GM19468 (cell line): ENCODE results near the gene PID1.

Experiments used
- ATAC-seq: cut with Tn5 transposase; IDR thresholded peaks from one replicate; pipeline ENCODE4 v1.9.1; 2021; ENCODE audit warnings: mild to moderate bottlenecking, moderate library complexity, moderate number of reproducible peaks; ENCODE audit not compliant: unreplicated experiment; ENCODE audit errors: extremely low read depth

PID1 gene

DNA sequence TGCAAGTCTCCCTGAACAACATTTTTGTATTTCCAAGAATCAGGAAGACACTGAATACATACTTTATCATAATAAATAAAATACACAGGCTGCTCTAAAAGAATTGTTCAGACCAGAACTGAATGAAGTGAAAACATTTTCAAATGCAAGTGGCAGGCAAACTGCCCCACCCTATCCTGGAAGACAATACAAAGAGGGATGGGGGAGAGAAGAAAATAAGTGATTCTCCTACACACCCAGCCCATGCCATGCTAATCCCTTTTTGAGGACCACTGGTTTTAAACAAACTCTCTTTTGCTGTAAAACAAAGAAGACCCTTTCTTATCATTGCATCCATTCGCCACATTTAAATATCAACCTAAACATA is 95.6 kb downstream of the PID1 start:
- ATAC-seq: no peak

GRCh38 chr2:229174794-229175496 is 96.1 kb downstream of the PID1 start:
- no peak for ATAC-seq

- no peak for ATAC-seq
Measured at GRCh38 chr2:229173825-229174359, 97.2 kb downstream of the PID1 start.

- no peak for ATAC-seq
Measured at GRCh38 chr2:229170916-229171315, 100.2 kb downstream of the PID1 start.

DNA sequence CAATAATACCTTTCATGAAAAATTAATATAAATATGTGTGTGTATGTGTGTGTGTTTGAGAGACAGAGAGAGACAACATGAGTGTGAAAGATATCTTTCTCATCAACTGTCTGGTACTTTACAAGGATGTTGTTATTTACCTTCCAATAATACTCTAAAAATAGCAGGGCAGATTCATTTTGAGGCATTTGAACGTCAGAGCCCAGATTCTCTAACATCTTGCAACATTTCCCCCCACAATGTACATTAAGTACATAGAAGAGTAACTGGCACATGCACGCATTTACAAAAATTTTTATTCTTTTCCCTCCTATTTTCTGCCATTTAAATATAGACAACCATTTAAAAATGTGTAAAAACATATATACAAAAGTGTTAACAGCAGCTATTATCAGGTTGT is 100.9 kb downstream of the PID1 start:
- no peak for ATAC-seq

GRCh38 chr2:229169751-229170150 is 101.3 kb downstream of the PID1 start:
- ATAC-seq: no peak

DNA sequence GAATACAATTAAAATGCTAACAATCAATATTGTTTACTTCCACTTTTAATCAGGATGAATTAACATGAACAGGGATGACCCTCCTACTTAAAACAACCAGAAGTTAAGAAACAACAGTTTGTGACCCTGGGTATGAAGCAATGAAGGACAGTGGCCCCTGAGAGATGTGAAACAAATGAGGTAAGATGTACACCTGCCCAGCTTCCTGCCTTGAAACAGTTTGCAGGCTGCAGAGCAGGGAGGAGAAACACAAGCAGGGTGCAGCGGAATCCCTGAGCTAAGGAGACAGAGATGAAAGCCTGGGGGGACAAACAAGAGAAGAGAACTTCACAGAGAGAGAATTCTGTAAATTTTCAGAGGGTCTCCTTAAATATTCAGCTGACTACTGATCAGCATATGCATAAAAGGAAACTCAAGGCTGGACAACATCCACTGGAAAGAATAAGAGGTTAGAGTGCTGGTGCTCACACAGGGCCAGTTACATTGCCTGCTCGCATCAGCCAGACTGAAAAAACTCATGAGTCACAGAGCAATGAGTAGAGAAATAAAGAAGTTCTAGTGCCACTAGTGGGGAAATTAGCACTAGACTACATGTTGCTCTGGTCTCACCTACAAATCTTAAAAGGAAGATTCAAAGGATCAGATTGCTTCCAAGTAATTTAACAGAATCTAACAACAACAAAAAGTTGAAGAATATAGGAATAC is 106.4 kb downstream of the PID1 start:
- ATAC-seq: no peak

- ATAC-seq: no peak
Measured at GRCh38 chr2:229163893-229164292, 107.2 kb downstream of the PID1 start.

DNA sequence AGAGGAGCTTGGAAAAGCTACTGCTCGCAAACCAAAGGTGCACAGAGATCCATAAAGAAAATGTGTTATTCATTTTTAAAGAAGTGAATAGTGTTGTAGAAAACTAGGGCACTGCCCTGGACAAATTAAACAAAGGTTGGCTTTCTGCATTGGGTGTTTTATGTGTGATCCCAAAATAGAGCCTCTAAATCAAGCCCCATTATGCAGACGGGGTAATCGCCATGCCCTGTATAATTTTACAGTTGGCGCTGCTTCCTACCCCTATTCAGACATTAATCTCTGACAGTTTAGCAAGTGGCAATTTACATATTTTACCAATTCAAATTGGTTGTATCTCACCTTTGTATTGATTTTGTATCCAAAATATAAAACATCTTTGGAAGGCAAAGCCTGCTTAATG is 109.1 kb downstream of the PID1 start:
- no peak for ATAC-seq

- no peak for ATAC-seq
Measured at GRCh38 chr2:229160984-229161383, 110.1 kb downstream of the PID1 start.

DNA sequence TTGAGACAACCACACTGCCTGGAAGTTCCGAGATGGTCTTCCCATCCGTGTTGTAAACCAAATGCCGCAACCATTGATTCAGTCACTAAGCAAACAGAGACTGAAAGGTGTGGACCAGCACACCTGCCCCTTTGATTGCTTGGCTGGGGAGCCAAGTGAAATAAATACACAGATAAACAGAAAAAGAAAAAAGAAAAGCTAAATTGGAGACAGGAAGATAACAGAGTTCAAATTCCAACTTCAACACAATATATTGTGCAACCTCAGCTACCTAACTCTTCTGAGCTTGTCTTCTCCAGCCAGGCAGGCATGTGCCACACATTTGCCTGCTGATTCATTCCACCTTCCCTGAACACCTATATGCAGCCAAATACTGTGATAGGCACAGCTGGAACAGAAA is 110.9 kb downstream of the PID1 start:
- no peak for ATAC-seq

GRCh38 chr2:229159405-229159804 is 111.7 kb downstream of the PID1 start:
- no peak for ATAC-seq

DNA sequence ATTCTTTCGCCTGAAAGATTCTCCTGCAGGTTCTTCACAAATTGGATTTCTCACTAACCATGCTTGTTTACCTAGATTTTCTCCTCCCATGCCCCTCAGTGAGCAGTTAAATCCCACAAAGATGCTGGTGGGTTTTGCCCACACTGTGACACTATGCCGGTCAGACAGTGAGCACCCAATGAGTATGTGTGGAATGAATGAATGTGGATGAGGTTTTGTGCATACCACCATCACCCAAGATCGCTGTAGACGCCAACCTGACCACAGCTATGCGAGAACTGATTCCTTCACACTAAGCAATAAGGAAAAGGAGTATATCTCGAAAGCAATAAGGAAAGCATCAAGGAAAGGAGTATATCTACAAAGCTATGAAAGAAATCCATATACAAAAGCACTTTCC is 116.7 kb downstream of the PID1 start:
- no peak for ATAC-seq

- ATAC-seq: no peak
Measured at GRCh38 chr2:229153951-229154350, 117.1 kb downstream of the PID1 start.

DNA sequence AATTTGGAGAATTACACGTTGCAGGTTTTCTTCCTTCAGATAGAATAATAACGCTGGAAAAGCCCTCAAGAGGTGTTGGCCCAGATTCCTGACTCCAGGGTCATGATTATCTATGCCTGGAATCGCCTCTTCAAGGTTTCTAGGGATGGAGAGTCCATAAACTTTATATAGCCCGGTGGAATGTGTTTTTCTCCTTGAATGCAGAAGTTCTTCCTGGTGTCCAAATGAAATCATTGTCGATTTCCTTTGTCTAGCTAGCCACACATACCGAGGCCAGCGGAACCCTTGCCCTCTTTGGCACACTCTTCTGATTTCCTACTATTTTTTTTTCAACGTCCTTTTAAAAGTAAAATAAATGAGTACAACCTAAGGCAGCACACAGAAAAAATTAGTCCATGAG is 117.8 kb downstream of the PID1 start:
- ATAC-seq: no peak

- ATAC-seq: no peak
Measured at GRCh38 chr2:229152674-229153073, 118.4 kb downstream of the PID1 start.

GRCh38 chr2:229150317-229150716 is 120.8 kb downstream of the PID1 start:
- ATAC-seq: no peak

- no peak for ATAC-seq
Measured at GRCh38 chr2:229141424-229142025, 129.6 kb downstream of the PID1 start.

DNA sequence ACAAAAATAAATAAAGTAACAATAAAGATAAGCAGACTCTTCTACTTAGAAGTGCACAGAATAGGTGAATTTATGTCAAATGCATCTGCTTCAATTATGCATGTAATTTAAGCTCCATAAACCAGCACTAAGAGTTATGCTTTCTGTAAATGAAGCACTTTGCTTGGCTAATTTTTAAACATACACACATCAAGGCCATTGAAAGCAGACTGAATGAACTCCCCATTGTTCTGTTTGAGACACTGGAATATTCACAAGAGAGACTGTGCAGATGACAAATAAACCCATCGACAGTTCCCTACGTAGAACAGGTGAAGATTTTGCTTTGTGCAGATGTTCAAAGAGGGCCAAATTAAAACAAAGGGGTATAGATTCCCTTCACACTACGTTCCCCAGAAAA is 133.4 kb downstream of the PID1 start:
- no peak for ATAC-seq

DNA sequence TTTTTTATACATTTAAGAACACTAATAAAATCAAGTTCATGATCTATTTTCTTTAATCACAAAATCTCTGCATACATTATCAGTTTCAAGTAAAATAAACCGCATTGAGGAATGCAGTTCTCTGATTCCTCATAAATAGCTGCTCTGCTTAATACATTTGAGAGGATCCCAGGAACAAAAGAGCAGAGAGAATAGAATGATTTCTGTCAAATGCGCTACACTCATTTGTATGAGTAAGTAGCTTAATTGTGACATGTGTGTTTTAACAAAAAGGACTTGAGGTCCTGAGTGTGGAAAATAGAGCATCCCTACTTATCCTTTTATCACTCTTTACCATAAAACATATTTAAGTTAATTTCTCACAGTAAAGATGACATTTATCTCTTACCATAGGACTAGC is 134.0 kb downstream of the PID1 start:
- ATAC-seq: no peak

- no peak for ATAC-seq
Measured at GRCh38 chr2:229133155-229133772, 137.8 kb downstream of the PID1 start.
